ENCODE results near the gene MEIS2. TPM values are rescaled to one million over a fixed set of nuclear protein-coding genes. Genes with fewer than 3 reads are reported as not detected.

MEIS2 gene
- total RNA-seq, 2 experiments from 2014 or later, result not detected

- Mint-ChIP-seq H3K27me3 (no peaks in the 10 kb centered on the region), H3K9me3 (peaks cover 1% of the 10 kb centered on the region), H3K27ac (no peak overlapping the region), H3K36me3 (no peaks in the 10 kb centered on the region), H3K4me3 (no peak overlapping the region), H3K4me1 (no peaks in the 10 kb centered on the region)
- POLR2A ChIA-PET, result no interaction called here
- ATAC-seq (ENCODE audit: low read depth) (no peak), DNase-seq (no peak)
Measured at GRCh38 chr15:36931434-36931833, 168.9 kb downstream of the MEIS2 start.

- no peaks in the 10 kb centered on the region for H3K27me3 Mint-ChIP-seq
- H3K36me3 Mint-ChIP-seq, result no peaks in the 10 kb centered on the region
- no peak overlapping the region for H3K27ac Mint-ChIP-seq
- ATAC-seq (ENCODE audit: low read depth) (no peak), DNase-seq (no peak)
- no peaks in the 10 kb centered on the region for H3K4me1 Mint-ChIP-seq
- no peak overlapping the region for H3K4me3 Mint-ChIP-seq
- POLR2A ChIA-PET, result no interaction called here
- H3K9me3 Mint-ChIP-seq, result peaks cover 1% of the 10 kb centered on the region
Measured at GRCh38 chr15:36926427-36926825, 173.9 kb downstream of the MEIS2 start.

- Mint-ChIP-seq H3K27ac (no peak overlapping the region), H3K4me3 (no peak overlapping the region), H3K36me3 (no peaks in the 10 kb centered on the region), H3K9me3 (peaks cover 1% of the 10 kb centered on the region), H3K27me3 (no peaks in the 10 kb centered on the region), H3K4me1 (no peaks in the 10 kb centered on the region)
- ATAC-seq (ENCODE audit: low read depth) (no peak), DNase-seq (no peak)
- POLR2A ChIA-PET, result no interaction called here
Measured at GRCh38 chr15:36925653-36926426, 174.5 kb downstream of the MEIS2 start.

GRCh38 chr15:36925049-36925448 lies 175.3 kb downstream of the MEIS2 start:
- POLR2A ChIA-PET, result no interaction called here
- Mint-ChIP-seq H3K27me3 (no peaks in the 10 kb centered on the region), H3K36me3 (no peaks in the 10 kb centered on the region), H3K4me1 (no peaks in the 10 kb centered on the region), H3K9me3 (peaks cover 1% of the 10 kb centered on the region), H3K4me3 (no peak overlapping the region), H3K27ac (no peak overlapping the region)
- no peak for DNase-seq
- no peak for ATAC-seq (ENCODE audit: low read depth)

- Mint-ChIP-seq H3K9me3 (peaks cover 1% of the 10 kb centered on the region), H3K36me3 (no peaks in the 10 kb centered on the region), H3K27ac (no peak overlapping the region), H3K4me1 (no peaks in the 10 kb centered on the region), H3K4me3 (no peak overlapping the region), H3K27me3 (no peaks in the 10 kb centered on the region)
- DNase-seq, result no peak
- POLR2A ChIA-PET, result no interaction called here
- no peak for ATAC-seq (ENCODE audit: low read depth)
Measured at GRCh38 chr15:36924034-36924433, 176.3 kb downstream of the MEIS2 start.

- Mint-ChIP-seq H3K9me3 (no peaks in the 10 kb centered on the region), H3K36me3 (no peaks in the 10 kb centered on the region), H3K27me3 (no peaks in the 10 kb centered on the region), H3K4me1 (no peaks in the 10 kb centered on the region), H3K4me3 (no peak overlapping the region), H3K27ac (no peak overlapping the region)
- POLR2A ChIA-PET, result no interaction called here
- DNase-seq (no peak), ATAC-seq (ENCODE audit: low read depth) (no peak)
Measured at GRCh38 chr15:36921484-36922091, 178.8 kb downstream of the MEIS2 start.

- POLR2A ChIA-PET, result no interaction called here
- Mint-ChIP-seq H3K27me3 (no peaks in the 10 kb centered on the region), H3K36me3 (no peaks in the 10 kb centered on the region), H3K9me3 (no peaks in the 10 kb centered on the region), H3K27ac (no peak overlapping the region), H3K4me3 (no peak overlapping the region), H3K4me1 (no peaks in the 10 kb centered on the region)
- DNase-seq (no peak), ATAC-seq (ENCODE audit: low read depth) (no peak)
Measured at GRCh38 chr15:36917411-36918267, 182.7 kb downstream of the MEIS2 start.

- DNase-seq, result no peak
- Mint-ChIP-seq H3K9me3 (no peaks in the 10 kb centered on the region), H3K4me1 (no peaks in the 10 kb centered on the region), H3K36me3 (no peaks in the 10 kb centered on the region), H3K27ac (no peak overlapping the region), H3K4me3 (no peak overlapping the region), H3K27me3 (no peaks in the 10 kb centered on the region)
- ATAC-seq (ENCODE audit: low read depth), result no peak
- POLR2A ChIA-PET, result no interaction called here
Measured at GRCh38 chr15:36914960-36915808, 185.2 kb downstream of the MEIS2 start.

GRCh38 chr15:36914466-36914865 lies 185.9 kb downstream of the MEIS2 start:
- H3K27me3 Mint-ChIP-seq, result no peaks in the 10 kb centered on the region
- ATAC-seq (ENCODE audit: low read depth), result no peak
- POLR2A ChIA-PET, result no interaction called here
- H3K27ac Mint-ChIP-seq, result no peak overlapping the region
- no peaks in the 10 kb centered on the region for H3K4me1 Mint-ChIP-seq
- H3K36me3 Mint-ChIP-seq, result no peaks in the 10 kb centered on the region
- H3K9me3 Mint-ChIP-seq, result no peaks in the 10 kb centered on the region
- no peak for DNase-seq
- H3K4me3 Mint-ChIP-seq, result no peak overlapping the region

- DNase-seq, result no peak
- no peaks in the 10 kb centered on the region for H3K9me3 Mint-ChIP-seq
- POLR2A ChIA-PET, result no interaction called here
- no peak overlapping the region for H3K4me3 Mint-ChIP-seq
- H3K27ac Mint-ChIP-seq, result no peak overlapping the region
- no peaks in the 10 kb centered on the region for H3K36me3 Mint-ChIP-seq
- no peaks in the 10 kb centered on the region for H3K4me1 Mint-ChIP-seq
- no peaks in the 10 kb centered on the region for H3K27me3 Mint-ChIP-seq
- ATAC-seq (ENCODE audit: low read depth), result no peak
Measured at GRCh38 chr15:36912311-36912712, 188.0 kb downstream of the MEIS2 start.

GRCh38 chr15:36911322-36911944 lies 188.9 kb downstream of the MEIS2 start:
- Mint-ChIP-seq H3K36me3 (no peaks in the 10 kb centered on the region), H3K9me3 (no peaks in the 10 kb centered on the region), H3K4me1 (no peaks in the 10 kb centered on the region), H3K27me3 (no peaks in the 10 kb centered on the region), H3K27ac (no peak overlapping the region), H3K4me3 (no peak overlapping the region)
- POLR2A ChIA-PET, result no interaction called here
- DNase-seq (no peak), ATAC-seq (ENCODE audit: low read depth) (no peak)

GRCh38 chr15:36908991-36909390 lies 191.4 kb downstream of the MEIS2 start:
- Mint-ChIP-seq H3K9me3 (no peaks in the 10 kb centered on the region), H3K27ac (no peak overlapping the region), H3K4me1 (no peaks in the 10 kb centered on the region), H3K4me3 (no peak overlapping the region), H3K27me3 (no peaks in the 10 kb centered on the region), H3K36me3 (no peaks in the 10 kb centered on the region)
- ATAC-seq (ENCODE audit: low read depth) (no peak), DNase-seq (no peak)
- POLR2A ChIA-PET, result no interaction called here

- POLR2A ChIA-PET, result no interaction called here
- DNase-seq (no peak), ATAC-seq (ENCODE audit: low read depth) (no peak)
- Mint-ChIP-seq H3K4me1 (no peaks in the 10 kb centered on the region), H3K4me3 (no peak overlapping the region), H3K27me3 (no peaks in the 10 kb centered on the region), H3K36me3 (no peaks in the 10 kb centered on the region), H3K9me3 (no peaks in the 10 kb centered on the region), H3K27ac (no peak overlapping the region)
Measured at GRCh38 chr15:36907295-36907694, 193.1 kb downstream of the MEIS2 start.

Data from activated naive CD8-positive, alpha-beta T cell treated with anti-CD3 and anti-CD28 coated beads, Interleukin-2, amount 10 ng/mL, durations not matched to agents 7 days and 5 days (primary cell).